BE2C (cell line): ENCODE results near the gene KIAA1586.

ENCODE experiments used
- DNase-seq: peaks from one replicate; pipeline ENCODE4 v3.0.0-alpha.2; 2020
- H3K27me3 ChIP-seq: fragments of 250-450 bp; sonication (Bioruptor Pico); 2 replicates; pipeline ENCODE4 v1.5.1; 2020; ENCODE audit warnings: mild to moderate bottlenecking
- H3K36me3 ChIP-seq: fragments of 250-450 bp; sonication (Bioruptor Pico); 2 replicates; pipeline ENCODE4 v1.5.1; 2020; ENCODE audit warnings: mild to moderate bottlenecking
- H3K4me1 ChIP-seq: fragments of 250-450 bp; sonication (Bioruptor Pico); 2 replicates; pipeline ENCODE4 v1.5.1; 2020
- H3K4me3 ChIP-seq: 2 replicates; pipeline ENCODE4 v1.5.1; 2011; ENCODE audit warnings: low read depth, low read length
- H3K9me3 ChIP-seq: fragments of 250-450 bp; sonication (Bioruptor Pico); 2 replicates; pipeline ENCODE4 v1.5.1; 2020
- CTCF ChIP-seq: IDR thresholded peaks from 2 replicates; pipeline ENCODE4 v1.5.1; 2012; ENCODE audit warnings: mild to moderate bottlenecking, low read depth, low read length

The KIAA1586 gene

GRCh38 chr6:57024775-57025174 is 21.7 kb upstream of the KIAA1586 start:
- H3K4me1 ChIP-seq: no peaks in the 10 kb centered on the region
- H3K9me3 ChIP-seq: no peaks in the 10 kb centered on the region
- DNase-seq: no peak
- H3K36me3 ChIP-seq: no peaks in the 10 kb centered on the region
- no peak for TF ChIP-seq CTCF
- H3K27me3 ChIP-seq: no peaks in the 10 kb centered on the region
- no peak overlapping the region for H3K4me3 ChIP-seq

GRCh38 chr6:57026001-57026400 is 20.5 kb upstream of the KIAA1586 start:
- no peak overlapping the region for H3K4me3 ChIP-seq

GRCh38 chr6:57027301-57027700 is 19.2 kb upstream of the KIAA1586 start:
- Histone ChIP-seq H3K4me3 (no peak overlapping the region), H3K27me3 (no peaks in the 10 kb centered on the region), H3K9me3 (no peaks in the 10 kb centered on the region), H3K4me1 (no peaks in the 10 kb centered on the region), H3K36me3 (no peaks in the 10 kb centered on the region)
- no peak for TF ChIP-seq CTCF
- DNase-seq: no peak

More at GRCh38 chr6:57026001-57026400, 20.5 kb upstream of the KIAA1586 start:
- TF ChIP-seq CTCF: no peak
- Histone ChIP-seq H3K27me3 (no peaks in the 10 kb centered on the region), H3K36me3 (no peaks in the 10 kb centered on the region), H3K9me3 (no peaks in the 10 kb centered on the region), H3K4me1 (no peaks in the 10 kb centered on the region)
- no peak for DNase-seq

- Histone ChIP-seq H3K4me1 (no peaks in the 10 kb centered on the region), H3K27me3 (peaks cover 15% of the 10 kb centered on the region), H3K4me3 (no peak overlapping the region), H3K9me3 (no peaks in the 10 kb centered on the region), H3K36me3 (no peaks in the 10 kb centered on the region)
- no peak for TF ChIP-seq CTCF
- DNase-seq: no peak
Measured at GRCh38 chr6:57029213-57029612, 17.3 kb upstream of the KIAA1586 start.

- no peaks in the 10 kb centered on the region for H3K36me3 ChIP-seq
- no peaks in the 10 kb centered on the region for H3K4me1 ChIP-seq
- DNase-seq: no peak
- TF ChIP-seq CTCF: no peak
- H3K27me3 ChIP-seq: peaks cover 37% of the 10 kb centered on the region
- H3K9me3 ChIP-seq: no peaks in the 10 kb centered on the region
- H3K4me3 ChIP-seq: no peak overlapping the region
Measured at GRCh38 chr6:57033228-57033627, 13.3 kb upstream of the KIAA1586 start.

GRCh38 chr6:57035549-57035948 is 10.9 kb upstream of the KIAA1586 start:
- Histone ChIP-seq H3K4me3 (no peak overlapping the region), H3K27me3 (peaks cover 37% of the 10 kb centered on the region), H3K4me1 (no peaks in the 10 kb centered on the region), H3K36me3 (no peaks in the 10 kb centered on the region), H3K9me3 (no peaks in the 10 kb centered on the region)
- TF ChIP-seq CTCF: no peak
- no peak for DNase-seq
